ENCODE results near the gene HLA-DRB5. TPM values are rescaled to one million over a fixed set of nuclear protein-coding genes. Genes with fewer than 3 reads are reported as not detected.

Gene HLA-DRB5
- total RNA-seq, 4 donors from 2014 or later: 0.66 to 63.3 (median 9.9) TPM; not detected in 1

- TF ChIP-seq CTCF (IDR thresholded peaks at IDR 0.05; ENCODE audit: low read depth): no peak
Measured at GRCh38 chr6:32562940-32563339, 32.9 kb upstream of the HLA-DRB5 start.

- TF ChIP-seq CTCF (IDR thresholded peaks at IDR 0.05; ENCODE audit: low read depth): no peak
Measured at GRCh38 chr6:32559747-32560146, 29.7 kb upstream of the HLA-DRB5 start.

GRCh38 chr6:32558426-32559057, 28.5 kb upstream of the HLA-DRB5 start:
- no peak for TF ChIP-seq CTCF (IDR thresholded peaks at IDR 0.05; ENCODE audit: low read depth)

- no peak for TF ChIP-seq CTCF (IDR thresholded peaks at IDR 0.05; ENCODE audit: low read depth)
Measured at GRCh38 chr6:32554116-32554965, 24.3 kb upstream of the HLA-DRB5 start.

- TF ChIP-seq CTCF (IDR thresholded peaks at IDR 0.05; ENCODE audit: low read depth): no peak
Measured at GRCh38 chr6:32553037-32553742, 23.1 kb upstream of the HLA-DRB5 start.

GRCh38 chr6:32551410-32551809, 21.3 kb upstream of the HLA-DRB5 start:
- no peak for TF ChIP-seq CTCF (IDR thresholded peaks at IDR 0.05; ENCODE audit: low read depth)

- TF ChIP-seq CTCF (IDR thresholded peaks at IDR 0.05; ENCODE audit: low read depth): no peak
Measured at GRCh38 chr6:32539839-32540238, 9.8 kb upstream of the HLA-DRB5 start.
